GM20000 (cell line): ENCODE data around the gene CNOT2.

Experiments
- DNase-seq: peaks from one replicate; pipeline ENCODE4 v3.0.0; 2012; ENCODE audit warnings: low spot score
- TF ChIP-seq, protein P1 (sequence below): IDR thresholded peaks from 2 replicates; pipeline ENCODE4 v1.5.1; 2012; ENCODE audit warnings: mild to moderate bottlenecking, control low read depth; ENCODE audit errors: extremely low read depth, missing control alignments

The CNOT2 gene

DNA sequence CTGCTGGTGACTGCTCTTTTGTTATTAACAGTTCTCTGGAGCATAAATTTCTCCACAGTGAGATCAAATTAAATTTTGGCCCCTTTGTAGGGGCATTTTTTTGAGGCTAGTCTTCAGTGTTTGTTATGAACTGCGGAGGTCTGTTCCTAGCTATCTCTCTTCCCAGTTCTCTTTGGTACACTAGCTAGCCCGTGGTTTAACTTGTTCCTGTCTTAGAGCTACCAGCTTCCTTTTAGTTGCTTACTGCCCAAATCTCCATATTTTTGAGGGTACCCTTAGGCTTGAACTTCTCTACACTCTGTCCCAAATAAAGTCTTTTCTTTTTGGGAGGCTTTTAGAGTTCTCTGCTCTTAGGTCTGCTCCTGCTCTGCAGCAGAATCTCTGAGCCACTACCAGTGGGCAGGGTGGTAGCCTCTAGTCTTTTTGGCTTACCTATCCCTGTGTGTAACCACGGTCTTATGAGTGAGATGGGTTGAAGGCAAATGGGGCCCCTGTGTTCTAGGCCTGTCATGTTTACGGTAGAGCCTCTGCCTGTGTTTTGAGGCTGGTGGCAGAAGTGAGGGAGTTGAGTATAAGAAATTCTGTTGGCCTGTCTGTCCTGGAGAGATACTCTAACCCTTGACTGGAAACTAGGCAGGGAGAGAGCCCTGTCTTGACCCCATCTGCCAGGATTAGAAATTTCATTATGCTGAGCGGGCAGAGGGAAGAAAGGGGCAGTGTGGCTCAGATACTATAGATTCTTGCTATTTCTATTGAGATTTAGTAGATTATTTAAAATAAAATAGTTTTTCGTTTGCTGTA, 21.0 kb downstream of the CNOT2 start:
- DNase-seq = no peak
- TF ChIP-seq, protein P1, sequence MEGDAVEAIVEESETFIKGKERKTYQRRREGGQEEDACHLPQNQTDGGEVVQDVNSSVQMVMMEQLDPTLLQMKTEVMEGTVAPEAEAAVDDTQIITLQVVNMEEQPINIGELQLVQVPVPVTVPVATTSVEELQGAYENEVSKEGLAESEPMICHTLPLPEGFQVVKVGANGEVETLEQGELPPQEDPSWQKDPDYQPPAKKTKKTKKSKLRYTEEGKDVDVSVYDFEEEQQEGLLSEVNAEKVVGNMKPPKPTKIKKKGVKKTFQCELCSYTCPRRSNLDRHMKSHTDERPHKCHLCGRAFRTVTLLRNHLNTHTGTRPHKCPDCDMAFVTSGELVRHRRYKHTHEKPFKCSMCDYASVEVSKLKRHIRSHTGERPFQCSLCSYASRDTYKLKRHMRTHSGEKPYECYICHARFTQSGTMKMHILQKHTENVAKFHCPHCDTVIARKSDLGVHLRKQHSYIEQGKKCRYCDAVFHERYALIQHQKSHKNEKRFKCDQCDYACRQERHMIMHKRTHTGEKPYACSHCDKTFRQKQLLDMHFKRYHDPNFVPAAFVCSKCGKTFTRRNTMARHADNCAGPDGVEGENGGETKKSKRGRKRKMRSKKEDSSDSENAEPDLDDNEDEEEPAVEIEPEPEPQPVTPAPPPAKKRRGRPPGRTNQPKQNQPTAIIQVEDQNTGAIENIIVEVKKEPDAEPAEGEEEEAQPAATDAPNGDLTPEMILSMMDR = no peak

DNA sequence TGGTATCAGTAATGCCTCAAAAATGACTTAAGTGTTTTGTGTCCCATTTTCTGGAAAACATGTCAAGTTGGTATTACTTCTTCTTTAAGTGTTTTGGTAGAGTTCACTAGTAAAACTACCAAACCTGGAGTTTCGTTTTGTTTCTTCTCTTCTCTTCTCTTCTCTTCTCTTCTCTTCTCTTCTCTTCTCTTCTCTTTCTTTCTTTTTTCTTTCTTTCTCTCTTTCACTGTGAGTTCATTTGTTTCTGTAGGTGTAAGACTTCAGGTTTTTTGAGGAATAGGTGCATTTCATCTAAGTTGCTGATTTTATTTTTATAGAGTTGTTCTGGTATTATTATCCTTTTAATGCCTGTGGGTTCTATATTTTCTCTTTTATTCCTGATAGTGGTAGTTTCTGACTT, 21.9 kb downstream of the CNOT2 start:
- DNase-seq = no peak
- TF ChIP-seq, protein P1 = no peak

DNA sequence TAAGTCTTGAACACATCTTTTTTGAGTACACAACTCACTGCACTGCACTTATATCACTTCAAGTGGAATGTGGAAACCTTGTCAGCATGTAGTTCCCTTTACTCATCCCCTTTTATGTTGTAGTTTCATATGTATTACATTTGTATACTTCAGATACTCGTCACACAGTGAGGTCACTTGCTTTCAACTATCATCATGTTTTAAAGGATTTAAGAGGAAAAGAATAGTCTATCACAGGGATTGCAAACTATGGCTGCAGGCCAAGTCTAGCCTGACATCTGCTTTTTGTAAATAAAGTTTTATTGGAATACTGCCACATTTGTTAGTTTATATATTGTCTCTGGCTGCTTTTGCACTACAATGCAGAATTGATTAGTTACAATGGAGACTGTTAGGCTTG, 24.3 kb downstream of the CNOT2 start:
- no peak for DNase-seq
- TF ChIP-seq, protein P1 = no peak

DNA sequence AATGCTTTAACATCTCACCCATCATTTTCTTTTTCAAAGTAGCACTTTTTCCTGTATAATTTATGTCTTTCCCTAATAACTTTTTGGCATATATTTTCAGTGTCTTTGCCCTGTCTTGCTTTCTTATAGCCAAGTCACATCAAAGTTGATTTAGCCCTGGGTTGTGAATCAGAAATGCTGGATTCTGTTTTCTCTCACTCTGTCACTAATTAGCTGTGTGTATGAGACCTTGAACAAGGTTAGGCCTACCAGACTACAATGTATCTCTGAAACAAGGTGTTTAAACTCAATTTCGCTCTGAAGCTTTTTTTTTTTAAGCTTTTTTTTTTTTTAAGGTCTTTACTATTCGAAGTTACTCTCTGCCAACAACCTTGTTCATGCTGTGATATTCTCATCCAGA, 25.7 kb downstream of the CNOT2 start:
- TF ChIP-seq, protein P1 = no peak
- DNase-seq = no peak

DNA sequence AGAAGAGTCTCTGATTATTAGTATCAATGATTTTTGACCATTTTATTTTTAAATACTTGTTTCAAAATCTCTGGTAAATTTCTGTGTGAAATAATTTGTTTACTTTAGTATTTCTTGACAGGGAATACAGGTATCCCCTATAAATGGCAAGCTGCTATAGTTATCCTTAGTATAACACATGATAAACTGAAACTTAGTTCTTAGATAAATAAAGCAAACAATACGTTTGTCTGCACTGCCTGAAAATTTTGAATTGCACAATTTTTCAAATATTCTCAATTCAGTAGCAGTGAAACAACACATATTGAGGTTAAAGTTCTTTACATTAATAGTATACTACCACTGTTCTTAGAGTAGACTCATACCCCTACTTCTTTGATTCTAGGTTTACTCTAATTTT, 26.9 kb downstream of the CNOT2 start:
- no peak for DNase-seq
- TF ChIP-seq, protein P1 = no peak

DNA sequence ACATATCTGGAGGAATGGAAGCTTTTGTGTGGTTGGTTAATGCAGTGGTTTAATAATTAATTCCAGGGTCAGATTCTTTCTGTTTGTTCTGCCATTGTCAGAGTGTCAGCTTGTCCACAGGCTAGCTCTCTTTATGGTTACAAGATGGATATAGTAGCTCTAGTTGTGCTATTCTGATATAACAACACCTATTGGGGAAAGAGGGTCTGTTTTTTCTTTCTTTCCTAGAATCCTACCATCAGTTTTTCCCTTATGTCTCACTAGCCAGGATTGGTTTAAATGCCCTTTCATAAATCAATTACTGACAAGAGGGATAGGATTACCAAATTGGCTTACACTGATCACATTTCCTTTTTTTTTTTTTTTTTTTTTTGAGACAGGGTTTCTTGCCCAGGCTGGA, 27.8 kb downstream of the CNOT2 start:
- TF ChIP-seq, protein P1 = no peak
- DNase-seq = no peak

DNA sequence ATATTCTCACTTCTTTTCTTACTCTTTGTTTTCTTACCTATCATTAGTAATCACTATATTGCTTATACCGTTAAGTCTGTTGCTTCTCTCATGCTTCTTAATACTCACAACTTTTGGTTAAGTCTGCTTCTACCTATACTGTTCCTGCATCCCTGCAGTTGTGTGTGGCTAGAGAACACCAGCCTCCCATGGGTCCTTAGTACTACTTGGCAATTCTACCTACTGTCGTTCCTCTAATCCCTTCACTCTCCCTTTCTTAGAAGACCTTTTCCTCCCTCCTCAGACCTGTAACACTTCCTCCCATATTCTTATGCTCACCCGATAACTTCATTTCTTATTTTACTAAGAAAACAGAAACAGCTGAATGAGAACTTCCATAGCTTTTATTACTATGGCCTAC, 29.3 kb downstream of the CNOT2 start:
- TF ChIP-seq, protein P1 = no peak

More for the DNA sequence above, 29.3 kb downstream of the CNOT2 start:
- no peak for DNase-seq
